Breast epithelium (tissue), 3 donors: Measurements from ENCODE around the gene NUDT13.

Experiments used
- POLR2A ChIP-seq: fragments of 450-650 bp; IDR thresholded peaks from one replicate; pipeline ENCODE4 v1.6.1; 2016; ENCODE audit warnings: antibody characterized with exemption, mild to moderate bottlenecking, moderate library complexity
- POLR2AphosphoS5 ChIP-seq, 3 donors: sonication (generic); formaldehyde crosslinking; IDR thresholded peaks; one replicate each; pipeline ENCODE4 v1.6.1; 2017; ENCODE audit warnings: antibody characterized with exemption in 3 of 3
- TF ChIP-seq, protein P1 (sequence below), 3 donors: fragments of 450-650 bp; IDR thresholded peaks; one replicate each; pipeline ENCODE4 v1.5.1; 2016 to 2017; ENCODE audit warnings: antibody characterized with exemption in 3 of 3, mild to moderate bottlenecking in 3 of 3, moderate library complexity in 3 of 3

DNA sequence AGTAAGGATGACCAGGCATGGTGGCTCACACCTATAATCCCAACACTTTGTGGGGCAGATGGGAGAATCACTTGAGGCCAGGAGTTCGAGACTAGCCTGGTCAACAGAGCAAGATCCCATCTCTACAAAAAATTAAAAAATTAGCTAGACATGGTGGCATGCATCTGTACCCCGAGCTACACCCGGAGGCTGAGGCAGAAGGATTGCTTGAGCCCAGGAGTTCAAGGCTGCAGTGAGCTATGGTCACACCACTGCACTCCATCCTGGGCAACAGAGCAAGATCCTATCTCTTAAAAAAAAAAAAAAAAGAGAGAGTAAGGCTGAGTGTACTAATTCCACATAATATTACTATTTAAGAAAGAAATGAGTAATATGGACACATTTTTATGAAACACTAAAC lies 17.4 kb upstream of the NUDT13 start:
- TF ChIP-seq, protein P1, sequence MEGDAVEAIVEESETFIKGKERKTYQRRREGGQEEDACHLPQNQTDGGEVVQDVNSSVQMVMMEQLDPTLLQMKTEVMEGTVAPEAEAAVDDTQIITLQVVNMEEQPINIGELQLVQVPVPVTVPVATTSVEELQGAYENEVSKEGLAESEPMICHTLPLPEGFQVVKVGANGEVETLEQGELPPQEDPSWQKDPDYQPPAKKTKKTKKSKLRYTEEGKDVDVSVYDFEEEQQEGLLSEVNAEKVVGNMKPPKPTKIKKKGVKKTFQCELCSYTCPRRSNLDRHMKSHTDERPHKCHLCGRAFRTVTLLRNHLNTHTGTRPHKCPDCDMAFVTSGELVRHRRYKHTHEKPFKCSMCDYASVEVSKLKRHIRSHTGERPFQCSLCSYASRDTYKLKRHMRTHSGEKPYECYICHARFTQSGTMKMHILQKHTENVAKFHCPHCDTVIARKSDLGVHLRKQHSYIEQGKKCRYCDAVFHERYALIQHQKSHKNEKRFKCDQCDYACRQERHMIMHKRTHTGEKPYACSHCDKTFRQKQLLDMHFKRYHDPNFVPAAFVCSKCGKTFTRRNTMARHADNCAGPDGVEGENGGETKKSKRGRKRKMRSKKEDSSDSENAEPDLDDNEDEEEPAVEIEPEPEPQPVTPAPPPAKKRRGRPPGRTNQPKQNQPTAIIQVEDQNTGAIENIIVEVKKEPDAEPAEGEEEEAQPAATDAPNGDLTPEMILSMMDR (IDR thresholded peaks at IDR 0.05): no peak
- no peak for TF ChIP-seq POLR2A
- TF ChIP-seq POLR2AphosphoS5 (IDR thresholded peaks at IDR 0.05): no peak
